HepG2 (cell line): ENCODE data around the gene PPAN. TPM values are rescaled to one million over a fixed set of nuclear protein-coding genes. Genes with fewer than 3 reads are reported as not detected.

Experiments used
- ATAC-seq: fragments of 200-7000 bp; cut with Tn5 transposase; 3 replicates; pipeline ENCODE4 v1.9.1; 2020; ENCODE audit warnings: mild to moderate bottlenecking, moderate library complexity
- BruUV-seq: library from RNA; stranded (reverse); fragments of 400-500 nt; replicated peaks from 2 replicates; lab custom pipeline; 2021; lab: Mats Ljungman, UMichigan
- CTCF ChIA-PET: fragments of 300-600 bp; formaldehyde crosslinking; extraction: SDS; loops from one replicate; lab custom pipeline; 2021; ENCODE audit warnings: low total read pairs, inconsistent platforms, low intra/inter-chr PET ratio; lab: Yijun Ruan, JAX
- POLR2A ChIA-PET: fragments of 350-600 bp; sonication (Branson Sonifier 250); formaldehyde crosslinking; loops from one replicate; lab custom pipeline; 2020; ENCODE audit warnings: antibody characterized with exemption, inconsistent platforms; lab: Yijun Ruan, JAX
- DNase-seq: peaks from one replicate; pipeline ENCODE4 v3.0.0-alpha.2; 2015; ENCODE audit warnings: low spot score
- FAIRE-seq: peaks from 3 replicates; lab custom pipeline; 2011; peaks lifted over from hg19 to GRCh38; lab: Jason Lieb, UNC
- H2AFZ ChIP-seq: one replicate; pipeline ENCODE4 v1.6.1; 2011; ENCODE audit warnings: low read length, inconsistent platforms
- H3K27ac ChIP-seq: fragments of 300-600 bp; 3 replicates; pipeline ENCODE4 v1.8.0; 2011; ENCODE audit warnings: mixed run types, mild to moderate bottlenecking, mixed read lengths, low read length, inconsistent platforms; ENCODE audit not compliant: insufficient read depth; ENCODE audit errors: extremely low read length
- H3K27me3 ChIP-seq, 2 experiments: fragments of 200-600 bp in 1 of 2; 2 replicates in 1 of 2; 3 replicates in 1 of 2; pipeline versions ENCODE4 v1.6.0 to v1.8.0; 2011; ENCODE audit warnings: low read length in 2 of 2, mild to moderate bottlenecking in 2 of 2, moderate library complexity in 2 of 2, inconsistent platforms in 1 of 2; ENCODE audit not compliant: insufficient read depth in 2 of 2, control insufficient read depth in 1 of 2
- H3K36me3 ChIP-seq, 2 experiments: fragments of 200-600 bp in 1 of 2; replicated peaks in 1 of 2; 2 replicates in 1 of 2; 3 replicates in 1 of 2; pipeline versions ENCODE4 v1.5.1 to v1.8.0; 2011; ENCODE audit warnings: low read length in 2 of 2, inconsistent platforms in 1 of 2; ENCODE audit not compliant: insufficient read depth in 2 of 2, control insufficient read depth in 1 of 2
- H3K4me1 ChIP-seq: 2 replicates; pipeline ENCODE4 v1.5.1; 2012; ENCODE audit warnings: low read length, inconsistent platforms; ENCODE audit not compliant: insufficient read depth
- H3K4me2 ChIP-seq: 2 replicates; pipeline ENCODE4 v1.6.0; 2011; ENCODE audit warnings: low read depth, low read length, inconsistent platforms
- H3K4me3 ChIP-seq, 3 experiments: fragments of 200-600 bp in 1 of 3; sonication (generic), shearing (Covaris generic) in 1 of 3; replicated peaks in 1 of 3; 2 replicates each; pipeline ENCODE4 v1.5.1; 2011 to 2016; ENCODE audit warnings: low read length in 3 of 3, inconsistent platforms in 2 of 3, low read depth in 2 of 3, mild to moderate bottlenecking in 2 of 3, control low read depth in 1 of 3, mixed read lengths in 1 of 3; ENCODE audit not compliant: insufficient read depth in 1 of 3
- H3K79me2 ChIP-seq: one replicate; pipeline ENCODE4 v1.6.1; 2011; ENCODE audit warnings: low read length, inconsistent platforms; ENCODE audit not compliant: insufficient read depth
- H3K9ac ChIP-seq: 2 replicates; pipeline ENCODE4 v1.6.0; 2011; ENCODE audit warnings: mild to moderate bottlenecking, low read depth, low read length, inconsistent platforms; ENCODE audit not compliant: insufficient read depth
- H3K9me3 ChIP-seq: 2 replicates; pipeline ENCODE4 v1.5.1; 2012; ENCODE audit warnings: mild to moderate bottlenecking, low read length
- H4K20me1 ChIP-seq: 2 replicates; pipeline ENCODE4 v1.6.0; 2011; ENCODE audit warnings: inconsistent platforms, mild to moderate bottlenecking, low read length, moderate library complexity; ENCODE audit not compliant: insufficient read depth
- CENPT ChIP-seq: sonication (generic); formaldehyde crosslinking; IDR thresholded peaks from 2 replicates; pipeline ENCODE4 v1.8.0; 2022; ENCODE audit warnings: low read depth, mild to moderate bottlenecking, moderate library complexity, missing genetic modification reagents
- FIP1L1 ChIP-seq: fragments of 200-400 bp; formaldehyde crosslinking; IDR thresholded peaks from 2 replicates; pipeline ENCODE4 v1.6.1; 2018; ENCODE audit warnings: low read depth, mild to moderate bottlenecking, low read length, moderate library complexity, borderline replicate concordance; ENCODE audit not compliant: insufficient read depth
- GMEB2 ChIP-seq: IDR thresholded peaks from 2 replicates; pipeline ENCODE4 v1.6.1; 2016; ENCODE audit warnings: missing biosample characterization, missing genetic modification reagents, low read depth
- LCORL ChIP-seq, 2 experiments: fragments of 450-650 bp in 1 of 2; sonication (generic) in 1 of 2; formaldehyde crosslinking in 1 of 2; IDR thresholded peaks; 2 replicates each; pipeline versions ENCODE4 v1.5.0 to v1.6.1; 2017 to 2020; ENCODE audit warnings: antibody characterized with exemption in 1 of 2, missing genetic modification reagents in 1 of 2
- MAFG ChIP-seq: sonication (generic); formaldehyde crosslinking; IDR thresholded peaks from 2 replicates; pipeline ENCODE4 v1.5.1; 2020; ENCODE audit warnings: mild to moderate bottlenecking, missing genetic modification reagents
- MAFK ChIP-seq, 2 experiments: IDR thresholded peaks in 1 of 2; conservative IDR thresholded peaks in 1 of 2; 2 replicates each; pipeline ENCODE4 v1.6.1; 2011; ENCODE audit warnings: improper control_type of control experiment in 2 of 2, low read length in 2 of 2
- NFE2L1 ChIP-seq: sonication (generic); formaldehyde crosslinking; IDR thresholded peaks from 2 replicates; pipeline ENCODE4 v1.4.0; 2020; ENCODE audit warnings: missing genetic modification reagents, mild to moderate bottlenecking, borderline replicate concordance
- SOX13 ChIP-seq, 3 experiments: fragments of 450-650 bp in 1 of 3; sonication (generic) in 1 of 3; formaldehyde crosslinking in 1 of 3; IDR thresholded peaks in 2 of 3; conservative IDR thresholded peaks in 1 of 3; 2 replicates each; pipeline versions ENCODE4 v1.5.0 to v1.6.1; 2016 to 2020; ENCODE audit warnings: antibody characterized with exemption in 1 of 3, mild to moderate bottlenecking in 1 of 3, missing compliant biosample characterization in 1 of 3, missing genetic modification reagents in 1 of 3, moderate library complexity in 1 of 3
- SRSF4 ChIP-seq: fragments of 200-400 bp; formaldehyde crosslinking; IDR thresholded peaks from one replicate; pipeline ENCODE4 v1.6.1; 2018; ENCODE audit warnings: mild to moderate bottlenecking, low read depth, low read length, moderate library complexity; ENCODE audit not compliant: poor library complexity, severe bottlenecking
- TERF1 ChIP-seq: sonication (generic); formaldehyde crosslinking; IDR thresholded peaks from 2 replicates; pipeline ENCODE4 v1.8.0; 2022; ENCODE audit warnings: mild to moderate bottlenecking, missing genetic modification reagents, moderate library complexity
- THAP7 ChIP-seq: sonication (generic); formaldehyde crosslinking; IDR thresholded peaks from 2 replicates; pipeline ENCODE4 v1.8.1; 2023; ENCODE audit warnings: mild to moderate bottlenecking, missing genetic modification reagents
- ZNF512B ChIP-seq: sonication (generic); formaldehyde crosslinking; IDR thresholded peaks from 2 replicates; pipeline ENCODE4 v1.5.1; 2020; ENCODE audit warnings: missing genetic modification reagents, mild to moderate bottlenecking, borderline replicate concordance
- ZNF883 ChIP-seq: sonication (generic); formaldehyde crosslinking; IDR thresholded peaks from 2 replicates; pipeline ENCODE4 v1.5.1; 2020; ENCODE audit warnings: mild to moderate bottlenecking, missing genetic modification reagents; ENCODE audit errors: not compliant biosample characterization
- WGBS: methylation state at CpG from one replicate; pipeline ENCODE4 v1.1.6; 2017; ENCODE audit warnings: low lambda C conversion rate; 5-methylcytosine and 5-hydroxymethylcytosine counted together
- in situ Hi-C: cut with HindIII; loops from 2 replicates; pipeline ENCODE4 v1.10.0; 2017; ENCODE audit warnings: low pct_unique_long_range_greater_than_20kb; ENCODE audit not compliant: extremely low pct_ligation_motif_present
- intact Hi-C: fragments of 100-400 bp; cut with micrococcal nuclease; formaldehyde crosslinking; loops from one replicate; pipeline ENCODE4 v1.10.0; 2022; ENCODE audit not compliant: unreplicated experiment
- polyA plus RNA-seq, 8 experiments: library from polyadenylated mRNA; depleted of rRNA in 3 of 8; stranded (reverse) in 7 of 8; unstranded in 1 of 8; fragments of >200 nt; fragmentation: Illumina TruSeq in 4 of 8; extraction: Trizol in 4 of 8; gene quantifications; 2 replicates each; pipeline versions ENCODE4 v1.2.1 to v1.2.3, GENCODE V29; 2011 to 2016; ENCODE audit warnings: low read depth in 4 of 8, missing spikeins in 1 of 8, mixed read lengths in 1 of 8; ENCODE audit not compliant: insufficient read depth in 1 of 8
- total RNA-seq, 5 experiments: library from RNA; depleted of rRNA; stranded (reverse); fragments of >200 nt; fragmentation: Illumina TruSeq; extraction: Trizol; gene quantifications; 2 replicates each; pipeline ENCODE4 v1.2.3, GENCODE V29; 2016; ENCODE audit warnings: low read depth in 1 of 5

The PPAN gene
- total and polyA plus RNA-seq, 2 of the 13 experiments (the other 11 are each of a cell fraction or from before 2014, with no cell fraction given): 36.2 to 41.9 TPM

- TF ChIP-seq TERF1 (CRISPR knock-in tag): no peak
- TF ChIP-seq MAFG (CRISPR knock-in tag): no peak
- TF ChIP-seq SOX13 (IDR thresholded peaks at IDR 0.05): no peak
- TF ChIP-seq SOX13 (CRISPR knock-in tag; conservative IDR thresholded peaks at IDR 0.05 in 1 of 2, IDR thresholded peaks at IDR 0.05 in 1 of 2): no peak
These were observed 18.3 kb downstream of the PPAN start (continued) for GRCh38 chr19:10124429-10124828.

- ATAC-seq (no peak), DNase-seq (no peak), FAIRE-seq (no peak)
- H3K9me3 ChIP-seq: no peaks in the 10 kb centered on the region
- H3K27me3 ChIP-seq: no peaks in the 10 kb centered on the region
- H4K20me1 ChIP-seq: no peaks in the 10 kb centered on the region
- CTCF ChIA-PET: no interaction called here
- no peak overlapping the region for H3K4me3 ChIP-seq
- no peaks in the 10 kb centered on the region for H3K36me3 ChIP-seq
- WGBS: 95% methylated on average over 4 of the region's 4 CpGs
- no peak overlapping the region for H3K27ac ChIP-seq
- intact Hi-C loops: no loop called here
- BruUV-seq: no TSS peak
- H3K4me1 ChIP-seq: no peaks in the 10 kb centered on the region
- POLR2A ChIA-PET: no interaction called here
- H3K4me2 ChIP-seq: no peak overlapping the region
- H2AFZ ChIP-seq: no peak overlapping the region
- no peak overlapping the region for H3K9ac ChIP-seq
- in situ Hi-C loops: no loop called here
- no peaks in the 10 kb centered on the region for H3K79me2 ChIP-seq
- no peak for TF ChIP-seq FIP1L1
- TF ChIP-seq ZNF883 (CRISPR knock-in tag): no peak
- TF ChIP-seq NFE2L1: no peak
- no peak for TF ChIP-seq THAP7
- TF ChIP-seq SRSF4: no peak
- TF ChIP-seq GMEB2 (CRISPR knock-in tag): no peak
- no peak for TF ChIP-seq LCORL (IDR thresholded peaks at IDR 0.05)
- TF ChIP-seq LCORL (CRISPR knock-in tag; IDR thresholded peaks at IDR 0.05): no peak
- no peak for TF ChIP-seq CENPT (CRISPR knock-in tag)
- TF ChIP-seq MAFK (conservative IDR thresholded peaks at IDR 0.05 in 1 of 2, IDR thresholded peaks at IDR 0.05 in 1 of 2; ENCODE audit: low read length in 2 of 2): no peak
- no peak for TF ChIP-seq ZNF512B (CRISPR knock-in tag)
These were observed 20.1 kb downstream of the PPAN start for GRCh38 chr19:10126213-10126639.
